ENCODE measurements around the gene GPR132. TPM values are rescaled to one million over a fixed set of nuclear protein-coding genes. Genes with fewer than 3 reads are reported as not detected.

The GPR132 gene
- polyA plus RNA-seq, 1 donor from 2014 or later: not detected

- H3K4me2 ChIP-seq (ENCODE audit: low read length): no peak overlapping the region
- TF ChIP-seq TAF1 (IDR thresholded peaks at IDR 0.05; ENCODE audit: low read depth) (no peak), POLR2AphosphoS5 (IDR thresholded peaks at IDR 0.05) (no peak), CTCF (IDR thresholded peaks at IDR 0.05; ENCODE audit: poor library complexity, severe bottlenecking) (no peak), EP300 (conservative IDR thresholded peaks at IDR 0.05; ENCODE audit: poor library complexity, severe bottlenecking) (no peak), SMC3 (conservative IDR thresholded peaks at IDR 0.05; ENCODE audit: poor library complexity) (no peak), MXI1 (conservative IDR thresholded peaks at IDR 0.05; ENCODE audit: poor library complexity, severe bottlenecking) (no peak), RAD21 (conservative IDR thresholded peaks at IDR 0.05) (no peak), REST (IDR thresholded peaks at IDR 0.05; ENCODE audit: borderline replicate concordance) (no peak), EZH2 (IDR thresholded peaks at IDR 0.05; ENCODE audit: borderline replicate concordance, insufficient read depth, low read length, poor library complexity, severe bottlenecking) (no peak)
- H3K36me3 ChIP-seq (ENCODE audit: insufficient read depth, low read length): no peaks in the 10 kb centered on the region
- peaks cover 6% of the 10 kb centered on the region for H3F3A ChIP-seq (ENCODE audit: insufficient read depth, low read length, poor library complexity, severe bottlenecking)
- H3K27me3 ChIP-seq (ENCODE audit: insufficient read depth, low read depth, low read length): no peaks in the 10 kb centered on the region
- no peaks in the 10 kb centered on the region for H3K9me3 ChIP-seq (ENCODE audit: low read length)
- H3K4me3 ChIP-seq (ENCODE audit: low read length): no peak overlapping the region
- no peaks in the 10 kb centered on the region for H4K20me1 ChIP-seq (ENCODE audit: insufficient read depth)
- H3K79me2 ChIP-seq (replicated peaks; ENCODE audit: insufficient read depth, low read length): no peaks in the 10 kb centered on the region
- H2AFZ ChIP-seq (ENCODE audit: low read depth, low read length): no peak overlapping the region
- no peaks in the 10 kb centered on the region for H3K9me2 ChIP-seq (ENCODE audit: insufficient read depth, low read length)
- H3K27ac ChIP-seq (ENCODE audit: low read length): no peak overlapping the region
- H3K9ac ChIP-seq (ENCODE audit: low read length): no peak overlapping the region
Measured at GRCh38 chr14:105026033-105026785, 39.0 kb downstream of the GPR132 start.

DNA sequence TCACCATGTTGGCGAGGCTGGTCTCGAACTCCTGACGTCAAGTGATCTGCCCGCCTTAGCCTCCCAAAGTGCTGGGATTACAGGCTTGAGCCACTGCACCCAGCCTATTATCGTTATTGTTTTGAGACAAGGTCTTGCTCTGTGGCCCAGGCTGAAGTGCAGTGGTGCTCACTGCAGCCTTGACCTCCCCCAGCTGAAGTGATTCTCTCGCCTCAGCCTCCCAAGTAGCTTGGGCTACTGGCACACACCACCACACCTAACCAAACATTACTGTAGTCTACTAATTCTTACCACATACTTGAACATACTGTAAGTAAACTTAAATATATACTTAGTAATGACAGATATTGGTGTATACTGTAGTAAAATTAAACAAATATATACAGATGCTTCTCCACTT is 39.8 kb downstream of the GPR132 start:
- H3K79me2 ChIP-seq (replicated peaks; ENCODE audit: insufficient read depth, low read length): no peaks in the 10 kb centered on the region
- no peak overlapping the region for H2AFZ ChIP-seq (ENCODE audit: low read depth, low read length)
- H3F3A ChIP-seq (ENCODE audit: insufficient read depth, low read length, poor library complexity, severe bottlenecking): peaks cover 6% of the 10 kb centered on the region
- H3K27ac ChIP-seq (ENCODE audit: low read length): no peak overlapping the region
- H3K36me3 ChIP-seq (ENCODE audit: insufficient read depth, low read length): no peaks in the 10 kb centered on the region
- no peaks in the 10 kb centered on the region for H3K9me3 ChIP-seq (ENCODE audit: low read length)
- no peak overlapping the region for H3K4me2 ChIP-seq (ENCODE audit: low read length)
- no peaks in the 10 kb centered on the region for H4K20me1 ChIP-seq (ENCODE audit: insufficient read depth)
- H3K9me2 ChIP-seq (ENCODE audit: insufficient read depth, low read length): no peaks in the 10 kb centered on the region
- H3K27me3 ChIP-seq (ENCODE audit: insufficient read depth, low read depth, low read length): no peaks in the 10 kb centered on the region
- H3K9ac ChIP-seq (ENCODE audit: low read length): no peak overlapping the region
- no peak for TF ChIP-seq POLR2AphosphoS5 (IDR thresholded peaks at IDR 0.05)
- TF ChIP-seq EP300 (conservative IDR thresholded peaks at IDR 0.05; ENCODE audit: poor library complexity, severe bottlenecking): no peak
- TF ChIP-seq MXI1 (conservative IDR thresholded peaks at IDR 0.05; ENCODE audit: poor library complexity, severe bottlenecking): no peak
- TF ChIP-seq SMC3 (conservative IDR thresholded peaks at IDR 0.05; ENCODE audit: poor library complexity): no peak
- TF ChIP-seq EZH2 (IDR thresholded peaks at IDR 0.05; ENCODE audit: borderline replicate concordance, insufficient read depth, low read length, poor library complexity, severe bottlenecking): no peak
- no peak for TF ChIP-seq REST (IDR thresholded peaks at IDR 0.05; ENCODE audit: borderline replicate concordance)
- no peak for TF ChIP-seq TAF1 (IDR thresholded peaks at IDR 0.05; ENCODE audit: low read depth)
- TF ChIP-seq RAD21 (conservative IDR thresholded peaks at IDR 0.05): no peak
- TF ChIP-seq CTCF (IDR thresholded peaks at IDR 0.05; ENCODE audit: poor library complexity, severe bottlenecking): no peak
- H3K4me3 ChIP-seq (ENCODE audit: low read length): no peak overlapping the region
